Measurements from ENCODE around the gene TMUB1.

TMUB1 gene

GRCh38 chr7:151034312-151035025 is 48.8 kb downstream of the TMUB1 start:
- no peak overlapping the region for H3K27ac ChIP-seq
- TF ChIP-seq CTCF (conservative IDR thresholded peaks at IDR 0.05) = no peak

- no peak for TF ChIP-seq CTCF (conservative IDR thresholded peaks at IDR 0.05)
- no peak overlapping the region for H3K27ac ChIP-seq
These were observed 49.4 kb downstream of the TMUB1 start for GRCh38 chr7:151033864-151034249.

- no peak overlapping the region for H3K27ac ChIP-seq
These were observed 50.1 kb downstream of the TMUB1 start for GRCh38 chr7:151032936-151033863.

More at GRCh38 chr7:151032936-151033863, 50.1 kb downstream of the TMUB1 start:
- TF ChIP-seq CTCF (conservative IDR thresholded peaks at IDR 0.05) = 0 out of 2 replicates have a peak, but pooled peaks have one; percentile 9
